HepG2 (cell line): ENCODE data around the gene ELP6. TPM values are rescaled to one million over a fixed set of nuclear protein-coding genes. Genes with fewer than 3 reads are reported as not detected.

Experiments
- DDIT3 ChIP-seq: sonication (generic); formaldehyde crosslinking; IDR thresholded peaks from 2 replicates; pipeline ENCODE4 v1.4.0; 2020; ENCODE audit warnings: mild to moderate bottlenecking, missing genetic modification reagents
- ELF1 ChIP-seq: sonication (generic); formaldehyde crosslinking; IDR thresholded peaks from 2 replicates; pipeline ENCODE4 v1.4.0; 2020; ENCODE audit warnings: missing genetic modification reagents
- ETS1 ChIP-seq: sonication (generic); formaldehyde crosslinking; IDR thresholded peaks from 2 replicates; pipeline ENCODE4 v1.4.0; 2020; ENCODE audit warnings: missing genetic modification reagents
- FOXA1 ChIP-seq, 2 experiments: fragments of 450-650 bp in 1 of 2; sonication (generic) in 1 of 2; formaldehyde crosslinking in 1 of 2; IDR thresholded peaks; 2 replicates each; pipeline versions ENCODE4 v1.4.0 to v1.6.1; 2016 to 2020; ENCODE audit warnings: missing genetic modification reagents in 1 of 2
- HBP1 ChIP-seq: IDR thresholded peaks from 2 replicates; pipeline ENCODE4 v1.6.1; 2016; ENCODE audit warnings: low read depth, control low read depth
- KAT7 ChIP-seq: IDR thresholded peaks from 2 replicates; pipeline ENCODE4 v1.6.1; 2018; ENCODE audit warnings: borderline replicate concordance, missing compliant biosample characterization
- KLF9 ChIP-seq: IDR thresholded peaks from 2 replicates; pipeline ENCODE4 v1.6.1; 2016; ENCODE audit warnings: low read depth
- MLLT10 ChIP-seq: sonication (generic); formaldehyde crosslinking; IDR thresholded peaks from 2 replicates; pipeline ENCODE4 v1.4.0; 2020; ENCODE audit warnings: missing genetic modification reagents
- NFKBIZ ChIP-seq: IDR thresholded peaks from 2 replicates; pipeline ENCODE4 v1.6.1; 2018; ENCODE audit warnings: missing genetic modification reagents, missing compliant biosample characterization
- POGK ChIP-seq: sonication (generic); formaldehyde crosslinking; conservative IDR thresholded peaks from 2 replicates; pipeline ENCODE4 v1.8.0; 2022; ENCODE audit warnings: mild to moderate bottlenecking, moderate library complexity, missing genetic modification reagents
- RCOR2 ChIP-seq: IDR thresholded peaks from 2 replicates; pipeline ENCODE4 v1.6.1; 2016; ENCODE audit warnings: missing biosample characterization, missing genetic modification reagents
- SMC3 ChIP-seq: IDR thresholded peaks from 2 replicates; pipeline ENCODE4 v1.6.1; 2011; ENCODE audit warnings: low read length, improper control_type of control experiment
- SNAI1 ChIP-seq: sonication (generic); formaldehyde crosslinking; IDR thresholded peaks from 2 replicates; pipeline ENCODE4 v1.5.0; 2020; ENCODE audit warnings: mild to moderate bottlenecking, missing genetic modification reagents, borderline replicate concordance
- SNAPC2 ChIP-seq: sonication (generic); formaldehyde crosslinking; IDR thresholded peaks from 2 replicates; pipeline ENCODE4 v1.8.1; 2022; ENCODE audit warnings: mild to moderate bottlenecking, missing genetic modification reagents
- SP140L ChIP-seq: sonication (generic); formaldehyde crosslinking; IDR thresholded peaks from 2 replicates; pipeline ENCODE4 v1.4.0; 2020; ENCODE audit warnings: missing genetic modification reagents, borderline replicate concordance
- THRA ChIP-seq: sonication (generic); formaldehyde crosslinking; IDR thresholded peaks from 2 replicates; pipeline ENCODE4 v1.4.0; 2020; ENCODE audit warnings: missing genetic modification reagents, borderline replicate concordance
- ZBTB7A ChIP-seq: sonication (generic); formaldehyde crosslinking; IDR thresholded peaks from 2 replicates; pipeline ENCODE4 v1.8.0; 2022; ENCODE audit warnings: mild to moderate bottlenecking, missing genetic modification reagents
- ZFP82 ChIP-seq: sonication (generic); formaldehyde crosslinking; IDR thresholded peaks from 2 replicates; pipeline ENCODE4 v1.5.1; 2020; ENCODE audit warnings: mild to moderate bottlenecking, missing genetic modification reagents, borderline replicate concordance
- ZMAT3 ChIP-seq: sonication (generic); formaldehyde crosslinking; conservative IDR thresholded peaks from 2 replicates; pipeline ENCODE4 v1.7.0; 2021; ENCODE audit warnings: missing genetic modification reagents
- ZNF20 ChIP-seq: sonication (generic); formaldehyde crosslinking; IDR thresholded peaks from 2 replicates; pipeline ENCODE4 v1.4.0; 2020; ENCODE audit warnings: mild to moderate bottlenecking, moderate library complexity, missing genetic modification reagents
- ZNF317 ChIP-seq: sonication (generic); formaldehyde crosslinking; IDR thresholded peaks from 2 replicates; pipeline ENCODE4 v1.5.0; 2020; ENCODE audit warnings: mild to moderate bottlenecking, missing genetic modification reagents
- ZNF337 ChIP-seq: sonication (generic); formaldehyde crosslinking; IDR thresholded peaks from 2 replicates; pipeline ENCODE4 v1.5.1; 2020; ENCODE audit warnings: missing genetic modification reagents, low read depth, mild to moderate bottlenecking, borderline replicate concordance
- ZSCAN25 ChIP-seq: sonication (generic); formaldehyde crosslinking; IDR thresholded peaks from 2 replicates; pipeline ENCODE4 v1.8.0; 2022; ENCODE audit warnings: mild to moderate bottlenecking, missing genetic modification reagents
- polyA plus RNA-seq, 8 experiments: library from polyadenylated mRNA; depleted of rRNA in 3 of 8; stranded (reverse) in 7 of 8; unstranded in 1 of 8; fragments of >200 nt; fragmentation: Illumina TruSeq in 4 of 8; extraction: Trizol in 4 of 8; gene quantifications; 2 replicates each; pipeline versions ENCODE4 v1.2.1 to v1.2.3, GENCODE V29; 2011 to 2016; ENCODE audit warnings: low read depth in 4 of 8, missing spikeins in 1 of 8, mixed read lengths in 1 of 8; ENCODE audit not compliant: insufficient read depth in 1 of 8
- total RNA-seq, 5 experiments: library from RNA; depleted of rRNA; stranded (reverse); fragments of >200 nt; fragmentation: Illumina TruSeq; extraction: Trizol; gene quantifications; 2 replicates each; pipeline ENCODE4 v1.2.3, GENCODE V29; 2016; ENCODE audit warnings: low read depth in 1 of 5

Gene ELP6
- total and polyA plus RNA-seq, 2 of the 13 experiments (the other 11 are each of a cell fraction or from before 2014, with no cell fraction given), result 45.0 to 49.3 TPM

GRCh38 chr3:47522082-47522987, 8.8 kb upstream of the ELP6 start (continued):
- TF ChIP-seq SNAI1, result no peak
- TF ChIP-seq NFKBIZ (CRISPR knock-in tag), result peak; percentile 57; the same call in 1 of the 2 replicates
- peak; percentile 44; the same call in 1 of the 2 replicates for TF ChIP-seq KAT7 (CRISPR knock-in tag)
- no peak for TF ChIP-seq ZMAT3
- TF ChIP-seq KLF9 (CRISPR knock-in tag), result peak; percentile 66; the same call in 1 of the 2 replicates
- no peak for TF ChIP-seq ZNF20 (CRISPR knock-in tag)
- 0 out of 2 replicates have a peak, but pooled peaks have one; percentile 44 for TF ChIP-seq HBP1 (CRISPR knock-in tag)
- no peak for TF ChIP-seq ELF1 (CRISPR knock-in tag)
- no peak for TF ChIP-seq ETS1 (CRISPR knock-in tag)
- TF ChIP-seq SMC3, result peak; percentile 97
- TF ChIP-seq MLLT10 (CRISPR knock-in tag), result no peak
- TF ChIP-seq ZBTB7A, result no peak
- peak; percentile 51; the same call in 1 of the 2 replicates for TF ChIP-seq ZSCAN25 (CRISPR knock-in tag)
- no peak for TF ChIP-seq ZFP82 (CRISPR knock-in tag)
- peak; percentile 58; the same call in 1 of the 2 replicates for TF ChIP-seq SNAPC2 (CRISPR knock-in tag)
- 0 out of 2 replicates have a peak, but pooled peaks have one; percentile 52 for TF ChIP-seq ZNF337 (CRISPR knock-in tag)
- no peak for TF ChIP-seq DDIT3 (CRISPR knock-in tag)
- TF ChIP-seq FOXA1 (IDR thresholded peaks at IDR 0.05), result no peak
- no peak for TF ChIP-seq FOXA1 (CRISPR knock-in tag; IDR thresholded peaks at IDR 0.05)
- no peak for TF ChIP-seq RCOR2 (CRISPR knock-in tag)
- peak; percentile 48; the same call in 1 of the 2 replicates for TF ChIP-seq ZNF317
- no peak for TF ChIP-seq POGK (CRISPR knock-in tag)
- TF ChIP-seq THRA, result no peak
- no peak for TF ChIP-seq SP140L (CRISPR knock-in tag)
